Fibroblast of skin of left quadriceps (primary cell): ENCODE results near the gene BRAP.
"Not testable (repeated sequence)": the region's sequence is repeated elsewhere in the genome, so short reads cannot be mapped to it uniquely, and the experiment has no call there.

Experiments
- DNase-seq, 2 experiments: peaks; one replicate each; pipeline ENCODE4 v3.0.0-alpha.2; 2013; ENCODE audit warnings: low read depth in 2 of 2

BRAP gene

GRCh38 chr12:111685811-111686573 lies at the start of gene BRAP, which contains the start of gene ACAD10:
Gene BRAP, minus strand, starts transcription at chr12:111685956. Its CDS starts 164 bp downstream, at chr12:111685792.
Gene ACAD10, plus strand, starts transcription at chr12:111686053. Its CDS starts 6,657 bp downstream, at chr12:111692710.
- peak; percentile 83 for DNase-seq

GRCh38 chr12:111733340-111733915 lies 47.7 kb upstream of the BRAP start:
- no peak for DNase-seq

- no peak for DNase-seq
These were observed 47.0 kb upstream of the BRAP start for GRCh38 chr12:111732786-111733185.

GRCh38 chr12:111730420-111730819 lies 44.7 kb upstream of the BRAP start:
- no peak for DNase-seq

GRCh38 chr12:111728795-111729194 lies 43.0 kb upstream of the BRAP start:
- DNase-seq: no peak

- DNase-seq: not testable (repeated sequence)
These were observed 38.0 kb upstream of the BRAP start for GRCh38 chr12:111723646-111724360.

GRCh38 chr12:111720457-111720856 lies 34.7 kb upstream of the BRAP start:
- no peak for DNase-seq

GRCh38 chr12:111719316-111719715 lies 33.6 kb upstream of the BRAP start:
- not testable (repeated sequence) for DNase-seq

- DNase-seq: no peak
These were observed 29.5 kb upstream of the BRAP start for GRCh38 chr12:111715279-111715678.

- DNase-seq: no peak
These were observed 20.4 kb upstream of the BRAP start for GRCh38 chr12:111706145-111706544.

GRCh38 chr12:111705672-111706071 lies 19.9 kb upstream of the BRAP start:
- DNase-seq: no peak

- no peak for DNase-seq
These were observed 14.2 kb upstream of the BRAP start for GRCh38 chr12:111699962-111700361.

GRCh38 chr12:111693818-111694217 lies 8.1 kb upstream of the BRAP start:
- no peak for DNase-seq

- no peak for DNase-seq
These were observed 6.9 kb upstream of the BRAP start for GRCh38 chr12:111692575-111693210.

- DNase-seq: no peak
These were observed 5.5 kb upstream of the BRAP start for GRCh38 chr12:111691262-111691661.

- no peak for DNase-seq
These were observed 2.2 kb upstream of the BRAP start for GRCh38 chr12:111687952-111688351.

- DNase-seq: no peak
These were observed 1.5 kb upstream of the BRAP start for GRCh38 chr12:111687255-111687654.

- DNase-seq: no peak
These were observed 884 bp upstream of the BRAP start for GRCh38 chr12:111686574-111687105.

GRCh38 chr12:111685322-111685810 lies 390 bp downstream of the BRAP start:
- no peak for DNase-seq

- not testable (repeated sequence) for DNase-seq
These were observed 1.1 kb downstream of the BRAP start for GRCh38 chr12:111684485-111685198.

- no peak for DNase-seq
These were observed 8.6 kb downstream of the BRAP start for GRCh38 chr12:111677186-111677585.
